ENCODE results near the gene PSMA5.
A peak's percentile ranks its signal among the peaks of the same experiment; 100 is the strongest.
"Not testable (repeated sequence)": the region's sequence is repeated elsewhere in the genome, so short reads cannot be mapped to it uniquely, and the experiment has no call there.

The PSMA5 gene

GRCh38 chr1:109432336-109432735 lies 6.1 kb upstream of the PSMA5 start:
- no peak for DNase-seq

- no peak for DNase-seq
Measured at GRCh38 chr1:109427171-109427467, 871 bp upstream of the PSMA5 start.

- DNase-seq: peak; percentile 61
Measured at GRCh38 chr1:109425391-109426280, 612 bp downstream of the PSMA5 start.

- no peak for DNase-seq
Measured at GRCh38 chr1:109423498-109423897, 2.8 kb downstream of the PSMA5 start.

- DNase-seq: no peak
Measured at GRCh38 chr1:109412551-109412950, 13.7 kb downstream of the PSMA5 start.

- no peak for DNase-seq
Measured at GRCh38 chr1:109404838-109405237, 21.4 kb downstream of the PSMA5 start.

- DNase-seq: no peak
Measured at GRCh38 chr1:109402025-109402424, 24.2 kb downstream of the PSMA5 start.

GRCh38 chr1:109400035-109400655 lies 26.1 kb downstream of the PSMA5 start:
- DNase-seq: no peak

GRCh38 chr1:109399326-109399957 lies 26.8 kb downstream of the PSMA5 start:
- DNase-seq: peak; percentile 20

GRCh38 chr1:109398343-109399225 lies 27.7 kb downstream of the PSMA5 start:
- DNase-seq: no peak

GRCh38 chr1:109397581-109398342 lies 28.5 kb downstream of the PSMA5 start, which contains the start of gene SORT1:
Gene SORT1, minus strand, starts transcription at chr1:109397918. Its CDS starts 26 bp downstream, at chr1:109397892.
- DNase-seq: peak; percentile 55

- DNase-seq: no peak
Measured at GRCh38 chr1:109396871-109397580, 29.2 kb downstream of the PSMA5 start.

GRCh38 chr1:109396513-109396839 lies 29.8 kb downstream of the PSMA5 start:
- no peak for DNase-seq

- DNase-seq: no peak
Measured at GRCh38 chr1:109395602-109396512, 30.4 kb downstream of the PSMA5 start.

- not testable (repeated sequence) for DNase-seq
Measured at GRCh38 chr1:109395282-109395599, 31.0 kb downstream of the PSMA5 start.

GRCh38 chr1:109394591-109395281 lies 31.5 kb downstream of the PSMA5 start:
- DNase-seq: no peak

- no peak for DNase-seq
Measured at GRCh38 chr1:109393617-109394233, 32.5 kb downstream of the PSMA5 start.

GRCh38 chr1:109392788-109393616 lies 33.2 kb downstream of the PSMA5 start:
- DNase-seq: no peak
